Measurements from ENCODE around the gene ANKRD11.

Gene ANKRD11

GRCh38 chr16:89446975-89447293 lies 43.4 kb downstream of the ANKRD11 start:
- H3K36me3 ChIP-seq (ENCODE audit: insufficient read depth, low read length), result no peaks in the 10 kb centered on the region
- H3K27me3 ChIP-seq (ENCODE audit: insufficient read depth, low read length, poor library complexity, severe bottlenecking), result no peaks in the 10 kb centered on the region
- no peaks in the 10 kb centered on the region for H3K9me3 ChIP-seq (ENCODE audit: insufficient read depth, low read depth, low read length)
- no peak overlapping the region for H3K9ac ChIP-seq (ENCODE audit: low read depth, low read length, poor library complexity, severe bottlenecking)
- no peak overlapping the region for H3K4me3 ChIP-seq (ENCODE audit: low read length, poor library complexity, severe bottlenecking)
- no peak overlapping the region for H3K4me2 ChIP-seq (ENCODE audit: low read depth, low read length, poor library complexity, severe bottlenecking)
- peaks cover 14% of the 10 kb centered on the region for H3K4me1 ChIP-seq (ENCODE audit: insufficient read depth, low read length, poor library complexity, severe bottlenecking)
- H4K20me1 ChIP-seq (ENCODE audit: insufficient read depth, low read length, poor library complexity, severe bottlenecking), result peaks cover 86% of the 10 kb centered on the region
- peaks cover 97% of the 10 kb centered on the region for H3K79me2 ChIP-seq (ENCODE audit: insufficient read depth, low read length)
- no peaks in the 10 kb centered on the region for H3K9me2 ChIP-seq (replicated peaks; ENCODE audit: low read depth, low read length)
- no peak for TF ChIP-seq EZH2phosphoT487 (IDR thresholded peaks at IDR 0.05; ENCODE audit: borderline replicate concordance)
- TF ChIP-seq CTCF (conservative IDR thresholded peaks at IDR 0.05; ENCODE audit: low read length), result no peak
- no peak overlapping the region for H2AFZ ChIP-seq (ENCODE audit: low read length)
- H3F3A ChIP-seq (ENCODE audit: low read depth), result no peaks in the 10 kb centered on the region

- H3K27me3 ChIP-seq (ENCODE audit: insufficient read depth, low read length, poor library complexity, severe bottlenecking), result no peaks in the 10 kb centered on the region
- H4K20me1 ChIP-seq (ENCODE audit: insufficient read depth, low read length, poor library complexity, severe bottlenecking), result peaks cover 81% of the 10 kb centered on the region
- H3K9ac ChIP-seq (ENCODE audit: low read depth, low read length, poor library complexity, severe bottlenecking), result no peak overlapping the region
- peaks cover 14% of the 10 kb centered on the region for H3K4me1 ChIP-seq (ENCODE audit: insufficient read depth, low read length, poor library complexity, severe bottlenecking)
- no peak for TF ChIP-seq CTCF (conservative IDR thresholded peaks at IDR 0.05; ENCODE audit: low read length)
- no peak for TF ChIP-seq EZH2phosphoT487 (IDR thresholded peaks at IDR 0.05; ENCODE audit: borderline replicate concordance)
- no peaks in the 10 kb centered on the region for H3K9me2 ChIP-seq (replicated peaks; ENCODE audit: low read depth, low read length)
- no peaks in the 10 kb centered on the region for H3F3A ChIP-seq (ENCODE audit: low read depth)
- H3K4me3 ChIP-seq (ENCODE audit: low read length, poor library complexity, severe bottlenecking), result no peak overlapping the region
- H3K79me2 ChIP-seq (ENCODE audit: insufficient read depth, low read length), result peaks cover 97% of the 10 kb centered on the region
- H3K36me3 ChIP-seq (ENCODE audit: insufficient read depth, low read length), result no peaks in the 10 kb centered on the region
- no peaks in the 10 kb centered on the region for H3K9me3 ChIP-seq (ENCODE audit: insufficient read depth, low read depth, low read length)
- no peak overlapping the region for H2AFZ ChIP-seq (ENCODE audit: low read length)
- no peak overlapping the region for H3K4me2 ChIP-seq (ENCODE audit: low read depth, low read length, poor library complexity, severe bottlenecking)
Observed at GRCh38 chr16:89446136-89446974, 44.0 kb downstream of the ANKRD11 start.

- no peaks in the 10 kb centered on the region for H3K27me3 ChIP-seq (ENCODE audit: insufficient read depth, low read length, poor library complexity, severe bottlenecking)
- H3K36me3 ChIP-seq (ENCODE audit: insufficient read depth, low read length), result no peaks in the 10 kb centered on the region
- H3K9me2 ChIP-seq (replicated peaks; ENCODE audit: low read depth, low read length), result no peaks in the 10 kb centered on the region
- H3K4me2 ChIP-seq (ENCODE audit: low read depth, low read length, poor library complexity, severe bottlenecking), result peak overlapping the region; percentile 44
- no peak overlapping the region for H2AFZ ChIP-seq (ENCODE audit: low read length)
- TF ChIP-seq CTCF (conservative IDR thresholded peaks at IDR 0.05; ENCODE audit: low read length), result no peak
- no peak for TF ChIP-seq EZH2phosphoT487 (IDR thresholded peaks at IDR 0.05; ENCODE audit: borderline replicate concordance)
- no peak overlapping the region for H3K9ac ChIP-seq (ENCODE audit: low read depth, low read length, poor library complexity, severe bottlenecking)
- peaks cover 14% of the 10 kb centered on the region for H3K4me1 ChIP-seq (ENCODE audit: insufficient read depth, low read length, poor library complexity, severe bottlenecking)
- H3F3A ChIP-seq (ENCODE audit: low read depth), result no peaks in the 10 kb centered on the region
- H3K4me3 ChIP-seq (ENCODE audit: low read length, poor library complexity, severe bottlenecking), result no peak overlapping the region
- H3K9me3 ChIP-seq (ENCODE audit: insufficient read depth, low read depth, low read length), result no peaks in the 10 kb centered on the region
- H4K20me1 ChIP-seq (ENCODE audit: insufficient read depth, low read length, poor library complexity, severe bottlenecking), result peaks cover 70% of the 10 kb centered on the region
- peaks cover 97% of the 10 kb centered on the region for H3K79me2 ChIP-seq (ENCODE audit: insufficient read depth, low read length)
Observed at GRCh38 chr16:89445166-89445565, 45.2 kb downstream of the ANKRD11 start.

Measured in Loucy (cell line).